SU-DHL-6 (cell line): Measurements from ENCODE around the gene LRRC7.

Experiments
- H2AFZ ChIP-seq: fragments of 200-600 bp; sonication (generic); 2 replicates; pipeline ENCODE4 v1.6.1; 2014; ENCODE audit warnings: low read depth, mild to moderate bottlenecking, moderate library complexity, mixed read lengths, antibody characterized with exemption, low read length; ENCODE audit not compliant: severe bottlenecking
- H3F3A ChIP-seq: fragments of 200-600 bp; shearing (Covaris generic); 2 replicates; pipeline ENCODE4 v1.6.0; 2016; ENCODE audit warnings: antibody characterized with exemption, mild to moderate bottlenecking; ENCODE audit not compliant: insufficient read depth
- H3K27ac ChIP-seq: fragments of 200-600 bp; sonication (generic); 2 replicates; pipeline ENCODE4 v1.5.1; 2016; ENCODE audit warnings: low read depth, mild to moderate bottlenecking, low read length, moderate library complexity, mixed read lengths
- H3K27me3 ChIP-seq: fragments of 200-600 bp; sonication (generic), shearing (Covaris generic); 2 replicates; pipeline ENCODE4 v1.6.0; 2014; ENCODE audit warnings: mild to moderate bottlenecking, low read length
- H3K36me3 ChIP-seq: fragments of 200-600 bp; sonication (generic); 2 replicates; pipeline ENCODE4 v1.6.1; 2014; ENCODE audit warnings: mild to moderate bottlenecking, low read length, mixed read lengths
- H3K4me2 ChIP-seq: fragments of 300-600, 200-600 bp; shearing (Covaris generic), sonication (generic); 2 replicates; pipeline ENCODE4 v1.6.0; 2014; ENCODE audit warnings: low read length, low read depth, mild to moderate bottlenecking; ENCODE audit not compliant: poor library complexity, severe bottlenecking
- H3K4me3 ChIP-seq: fragments of 200-600 bp; sonication (generic); 2 replicates; pipeline ENCODE4 v1.5.1; 2014; ENCODE audit warnings: antibody characterized with exemption, low read length, mild to moderate bottlenecking, mixed read lengths; ENCODE audit not compliant: insufficient read depth, poor library complexity, severe bottlenecking
- H3K79me2 ChIP-seq: fragments of 200-600 bp; sonication (generic); 2 replicates; pipeline ENCODE4 v1.6.1; 2014; ENCODE audit warnings: mild to moderate bottlenecking, low read length, moderate library complexity; ENCODE audit not compliant: insufficient read depth
- H3K9ac ChIP-seq: fragments of 200-600 bp; sonication (generic); 2 replicates; pipeline ENCODE4 v1.7.0; 2014; ENCODE audit warnings: mild to moderate bottlenecking, low read length
- H3K9me2 ChIP-seq: fragments of 200-600 bp; sonication (generic); replicated peaks from 2 replicates; pipeline ENCODE4 v1.6.1; 2014; ENCODE audit warnings: low read length; ENCODE audit not compliant: insufficient read depth
- H3K9me3 ChIP-seq: fragments of 200-600 bp; sonication (generic); 2 replicates; pipeline ENCODE4 v1.6.1; 2014; ENCODE audit warnings: low read length, mixed read lengths; ENCODE audit not compliant: insufficient read depth
- H4K20me1 ChIP-seq: fragments of 200-600 bp; sonication (generic); 2 replicates; pipeline ENCODE4 v1.6.1; 2014; ENCODE audit warnings: low read depth, mild to moderate bottlenecking, antibody characterized with exemption, low read length, moderate library complexity, mixed read lengths
- EZH2phosphoT487 ChIP-seq: fragments of 200-600 bp; sonication (generic), shearing (Covaris generic); conservative IDR thresholded peaks from 2 replicates; pipeline ENCODE4 v1.6.1; 2018; ENCODE audit warnings: mild to moderate bottlenecking, antibody characterized with exemption, low read length, moderate library complexity, mixed read lengths
- TF ChIP-seq, protein P1 (sequence below): fragments of 200-600 bp; sonication (generic); IDR thresholded peaks from one replicate; pipeline ENCODE4 v1.5.1; 2017; ENCODE audit warnings: antibody characterized with exemption, mild to moderate bottlenecking, low read length, moderate library complexity; ENCODE audit not compliant: insufficient read depth, poor library complexity, severe bottlenecking

The LRRC7 gene

DNA sequence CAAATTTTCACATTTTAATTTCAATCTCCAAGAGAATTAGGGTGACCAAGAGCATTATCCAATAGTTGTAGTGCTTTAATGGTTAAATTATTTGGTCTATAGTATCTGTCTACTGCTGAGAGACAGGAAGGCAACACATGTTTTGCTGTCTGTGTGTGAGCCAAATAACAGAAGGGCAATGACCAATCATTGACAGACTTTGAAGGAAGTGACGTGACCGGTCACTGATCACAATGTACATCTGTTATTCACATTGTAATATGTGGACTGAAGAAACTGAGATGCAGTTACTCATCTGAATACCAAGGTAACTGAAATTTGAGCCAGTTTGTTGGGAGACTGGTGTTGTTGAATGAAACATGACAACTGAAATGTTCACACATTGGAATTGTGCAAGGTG lies 440.9 kb downstream of the LRRC7 start:
- H3K9ac ChIP-seq: no peak overlapping the region
- no peaks in the 10 kb centered on the region for H3F3A ChIP-seq
- no peaks in the 10 kb centered on the region for H4K20me1 ChIP-seq
- H2AFZ ChIP-seq: no peak overlapping the region
- H3K9me3 ChIP-seq: no peaks in the 10 kb centered on the region
- H3K4me3 ChIP-seq: no peak overlapping the region
- no peak for TF ChIP-seq EZH2phosphoT487
- TF ChIP-seq, protein P1, sequence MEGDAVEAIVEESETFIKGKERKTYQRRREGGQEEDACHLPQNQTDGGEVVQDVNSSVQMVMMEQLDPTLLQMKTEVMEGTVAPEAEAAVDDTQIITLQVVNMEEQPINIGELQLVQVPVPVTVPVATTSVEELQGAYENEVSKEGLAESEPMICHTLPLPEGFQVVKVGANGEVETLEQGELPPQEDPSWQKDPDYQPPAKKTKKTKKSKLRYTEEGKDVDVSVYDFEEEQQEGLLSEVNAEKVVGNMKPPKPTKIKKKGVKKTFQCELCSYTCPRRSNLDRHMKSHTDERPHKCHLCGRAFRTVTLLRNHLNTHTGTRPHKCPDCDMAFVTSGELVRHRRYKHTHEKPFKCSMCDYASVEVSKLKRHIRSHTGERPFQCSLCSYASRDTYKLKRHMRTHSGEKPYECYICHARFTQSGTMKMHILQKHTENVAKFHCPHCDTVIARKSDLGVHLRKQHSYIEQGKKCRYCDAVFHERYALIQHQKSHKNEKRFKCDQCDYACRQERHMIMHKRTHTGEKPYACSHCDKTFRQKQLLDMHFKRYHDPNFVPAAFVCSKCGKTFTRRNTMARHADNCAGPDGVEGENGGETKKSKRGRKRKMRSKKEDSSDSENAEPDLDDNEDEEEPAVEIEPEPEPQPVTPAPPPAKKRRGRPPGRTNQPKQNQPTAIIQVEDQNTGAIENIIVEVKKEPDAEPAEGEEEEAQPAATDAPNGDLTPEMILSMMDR: no peak
- H3K27ac ChIP-seq: no peak overlapping the region
- no peaks in the 10 kb centered on the region for H3K27me3 ChIP-seq
- H3K9me2 ChIP-seq: no peaks in the 10 kb centered on the region
- no peak overlapping the region for H3K4me2 ChIP-seq
- no peaks in the 10 kb centered on the region for H3K79me2 ChIP-seq
- no peaks in the 10 kb centered on the region for H3K36me3 ChIP-seq

DNA sequence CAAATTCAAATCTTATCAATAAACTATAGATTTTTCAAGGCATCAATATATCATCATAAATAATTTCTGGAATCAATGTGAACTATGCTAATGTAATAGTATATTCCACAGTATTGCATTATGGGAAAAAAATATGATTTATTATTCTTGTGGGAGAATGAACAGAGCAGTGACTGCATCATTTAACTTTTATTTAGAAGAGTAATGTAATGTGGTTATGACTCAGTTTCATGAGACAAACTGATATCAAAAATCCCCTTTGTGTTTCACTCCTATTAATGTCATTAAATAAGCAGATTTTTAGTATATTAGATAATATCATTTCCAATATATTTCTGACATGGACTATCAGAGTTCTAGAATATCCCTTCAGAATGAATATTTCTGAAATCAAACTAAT lies 450.0 kb downstream of the LRRC7 start:
- Histone ChIP-seq H3K27ac (no peak overlapping the region), H3K79me2 (no peaks in the 10 kb centered on the region), H3K4me3 (no peak overlapping the region), H3K9me2 (no peaks in the 10 kb centered on the region), H2AFZ (no peak overlapping the region), H3K27me3 (no peaks in the 10 kb centered on the region), H4K20me1 (no peaks in the 10 kb centered on the region), H3K9ac (no peak overlapping the region), H3K4me2 (no peak overlapping the region), H3K36me3 (no peaks in the 10 kb centered on the region), H3F3A (no peaks in the 10 kb centered on the region), H3K9me3 (no peaks in the 10 kb centered on the region)
- no peak for TF ChIP-seq EZH2phosphoT487
- TF ChIP-seq, protein P1: no peak

DNA sequence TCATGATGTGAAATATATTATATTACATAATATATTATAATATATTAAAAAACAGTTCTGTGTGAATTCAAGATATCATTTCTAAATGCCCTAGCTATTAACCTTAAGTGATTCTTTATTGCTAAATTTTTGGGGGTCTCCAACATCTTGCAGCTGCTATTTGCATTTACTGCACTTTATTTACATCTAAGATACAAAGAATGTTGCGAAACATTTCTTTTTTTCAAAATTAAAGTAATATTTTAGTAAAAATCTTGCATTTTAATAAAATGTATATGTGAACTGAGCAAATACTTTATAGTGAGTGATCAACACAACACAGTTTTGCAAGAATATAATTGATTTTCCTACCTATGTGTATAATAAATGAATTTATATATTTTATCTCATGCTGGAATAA lies 456.6 kb downstream of the LRRC7 start:
- Histone ChIP-seq H3K4me3 (no peak overlapping the region), H3K79me2 (no peaks in the 10 kb centered on the region), H3K36me3 (no peaks in the 10 kb centered on the region), H3K9me3 (no peaks in the 10 kb centered on the region), H3K27me3 (no peaks in the 10 kb centered on the region), H3K4me2 (no peak overlapping the region), H4K20me1 (no peaks in the 10 kb centered on the region), H3K9me2 (no peaks in the 10 kb centered on the region), H3K27ac (no peak overlapping the region), H3F3A (no peaks in the 10 kb centered on the region), H2AFZ (no peak overlapping the region), H3K9ac (no peak overlapping the region)
- TF ChIP-seq, protein P1: no peak

DNA sequence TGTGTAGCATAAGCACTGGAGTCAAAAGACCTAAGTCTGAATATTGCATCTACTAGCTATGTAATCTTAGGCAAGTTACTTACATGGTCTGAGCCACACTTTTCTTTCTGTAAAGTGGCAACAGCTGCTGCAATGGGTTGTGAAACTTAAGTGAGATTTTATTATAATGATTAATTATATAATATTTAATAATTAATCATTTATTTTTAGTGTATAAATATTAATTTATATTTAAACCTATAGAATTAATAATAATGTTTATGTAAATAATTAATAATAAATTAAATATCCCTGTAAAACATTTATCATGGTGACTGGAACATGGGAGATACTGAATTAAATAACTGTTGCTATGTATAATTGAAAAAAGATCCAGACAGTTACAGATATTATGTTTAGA lies 457.3 kb downstream of the LRRC7 start:
- no peaks in the 10 kb centered on the region for H3K9me3 ChIP-seq
- H3K27me3 ChIP-seq: no peaks in the 10 kb centered on the region
- H3K9ac ChIP-seq: no peak overlapping the region
- H3K27ac ChIP-seq: no peak overlapping the region
- no peaks in the 10 kb centered on the region for H3F3A ChIP-seq
- no peaks in the 10 kb centered on the region for H3K79me2 ChIP-seq
- no peak overlapping the region for H3K4me3 ChIP-seq
- TF ChIP-seq EZH2phosphoT487: no peak
- TF ChIP-seq, protein P1: no peak
- no peaks in the 10 kb centered on the region for H4K20me1 ChIP-seq
- H3K4me2 ChIP-seq: no peak overlapping the region
- no peak overlapping the region for H2AFZ ChIP-seq
- no peaks in the 10 kb centered on the region for H3K9me2 ChIP-seq
- H3K36me3 ChIP-seq: no peaks in the 10 kb centered on the region
